Measurements from ENCODE around the gene LRG1.

DNA sequence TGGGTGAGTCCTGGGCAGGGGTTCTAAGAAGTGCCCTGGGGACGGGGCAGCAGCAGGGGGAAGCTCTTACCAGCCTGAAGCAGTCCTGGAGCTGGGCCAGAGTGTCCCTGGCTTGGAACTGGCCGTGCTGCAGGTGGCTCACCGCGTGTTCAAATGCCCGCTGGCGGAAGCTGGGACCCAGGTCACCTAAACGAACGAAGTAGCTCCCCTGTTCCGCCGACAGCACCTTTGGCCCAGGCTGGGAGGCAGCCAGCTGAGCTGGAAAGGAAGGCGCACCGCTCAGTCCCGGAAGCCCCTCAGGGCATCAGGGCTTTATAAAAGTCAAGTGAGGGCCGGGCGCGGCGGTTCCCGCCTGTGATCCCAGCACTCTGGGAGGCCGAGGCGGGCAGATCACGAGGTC is 31.1 kb downstream of the LRG1 start:
- no peak for TF ChIP-seq POLR2A (IDR thresholded peaks at IDR 0.05)
- TF ChIP-seq, protein P1, sequence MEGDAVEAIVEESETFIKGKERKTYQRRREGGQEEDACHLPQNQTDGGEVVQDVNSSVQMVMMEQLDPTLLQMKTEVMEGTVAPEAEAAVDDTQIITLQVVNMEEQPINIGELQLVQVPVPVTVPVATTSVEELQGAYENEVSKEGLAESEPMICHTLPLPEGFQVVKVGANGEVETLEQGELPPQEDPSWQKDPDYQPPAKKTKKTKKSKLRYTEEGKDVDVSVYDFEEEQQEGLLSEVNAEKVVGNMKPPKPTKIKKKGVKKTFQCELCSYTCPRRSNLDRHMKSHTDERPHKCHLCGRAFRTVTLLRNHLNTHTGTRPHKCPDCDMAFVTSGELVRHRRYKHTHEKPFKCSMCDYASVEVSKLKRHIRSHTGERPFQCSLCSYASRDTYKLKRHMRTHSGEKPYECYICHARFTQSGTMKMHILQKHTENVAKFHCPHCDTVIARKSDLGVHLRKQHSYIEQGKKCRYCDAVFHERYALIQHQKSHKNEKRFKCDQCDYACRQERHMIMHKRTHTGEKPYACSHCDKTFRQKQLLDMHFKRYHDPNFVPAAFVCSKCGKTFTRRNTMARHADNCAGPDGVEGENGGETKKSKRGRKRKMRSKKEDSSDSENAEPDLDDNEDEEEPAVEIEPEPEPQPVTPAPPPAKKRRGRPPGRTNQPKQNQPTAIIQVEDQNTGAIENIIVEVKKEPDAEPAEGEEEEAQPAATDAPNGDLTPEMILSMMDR (IDR thresholded peaks at IDR 0.05): no peak
